A549 (cell line): ENCODE data around the gene RASGRP1. TPM values are rescaled to one million over a fixed set of nuclear protein-coding genes. Genes with fewer than 3 reads are reported as not detected.

ENCODE experiments used
- ATAC-seq, 2 experiments: fragments of 200-7000 bp in 1 of 2; fragments of >200 bp in 1 of 2; cut with Nextera tagmentation in 1 of 2; cut with Tn5 transposase in 1 of 2; 3 replicates each; pipeline versions ENCODE4 v1.8.0 to v1.9.1; 2018 to 2020; ENCODE audit warnings: mild to moderate bottlenecking in 1 of 2, moderate library complexity in 1 of 2
- CTCF ChIA-PET: fragments of 300-600 bp; sonication (Branson Sonifier 250); formaldehyde crosslinking; extraction: SDS; loops from one replicate; lab custom pipeline; 2021; ENCODE audit warnings: antibody characterized with exemption, inconsistent platforms; lab: Yijun Ruan, JAX
- POLR2A ChIA-PET: fragments of 350-600 bp; formaldehyde crosslinking; extraction: SDS; loops from one replicate; lab custom pipeline; 2021; ENCODE audit warnings: antibody characterized with exemption, inconsistent platforms; lab: Yijun Ruan, JAX
- DNase-seq, 2 experiments: peaks; one replicate each; pipeline versions ENCODE4 v3.0.0 to v3.0.0-alpha.2; 2011 to 2016; ENCODE audit warnings: low read depth in 1 of 2, low spot score in 1 of 2
- FAIRE-seq: peaks from 2 replicates; lab custom pipeline; 2011; peaks lifted over from hg19 to GRCh38; lab: Jason Lieb, UNC
- H3K27ac ChIP-seq, 2 experiments: fragments of >200 bp; sonication (Bioruptor Twin); formaldehyde crosslinking; 3 replicates each; pipeline ENCODE4 v1.5.1; 2016 to 2017
- H3K4me1 ChIP-seq: fragments of >200 bp; sonication (Bioruptor Twin); formaldehyde crosslinking; 3 replicates; pipeline ENCODE4 v1.6.1; 2016
- H3K4me2 ChIP-seq: fragments of >200 bp; sonication (Bioruptor Twin); formaldehyde crosslinking; 3 replicates; pipeline ENCODE4 v1.6.1; 2016
- H3K4me3 ChIP-seq: fragments of >200 bp; sonication (Bioruptor Twin); formaldehyde crosslinking; 3 replicates; pipeline ENCODE4 v1.5.1; 2016
- H3K9me3 ChIP-seq: fragments of >200 bp; sonication (Bioruptor Twin); formaldehyde crosslinking; 3 replicates; pipeline ENCODE4 v1.6.1; 2016
- BHLHE40 ChIP-seq: IDR thresholded peaks from 2 replicates; pipeline ENCODE4 v1.6.1; 2012; ENCODE audit warnings: low read depth, low read length, inconsistent platforms
- CBX2 ChIP-seq: fragments of 200-600 bp; sonication (generic); IDR thresholded peaks from 2 replicates; pipeline ENCODE4 v1.6.1; 2016; ENCODE audit warnings: low read depth, mild to moderate bottlenecking, borderline replicate concordance
- CEBPB ChIP-seq, 2 experiments: fragments of >200 bp in 1 of 2; sonication (Bioruptor Twin) in 1 of 2; formaldehyde crosslinking in 1 of 2; IDR thresholded peaks; 2 replicates each; pipeline ENCODE4 v1.6.1; 2012 to 2016
- EHF ChIP-seq: fragments of 250-450 bp; sonication (Bioruptor Pico); IDR thresholded peaks from 2 replicates; pipeline ENCODE4 v1.5.0; 2020; ENCODE audit warnings: mild to moderate bottlenecking
- EHMT2 ChIP-seq: fragments of 200-600 bp; sonication (generic); IDR thresholded peaks from 2 replicates; pipeline ENCODE4 v1.6.1; 2016; ENCODE audit warnings: antibody characterized with exemption, low read depth, mild to moderate bottlenecking, moderate library complexity
- EP300 ChIP-seq, 2 experiments: fragments of >200 bp; sonication (Bioruptor Twin); formaldehyde crosslinking; IDR thresholded peaks; 2 replicates in 1 of 2; 3 replicates in 1 of 2; pipeline ENCODE4 v1.6.1; 2016 to 2017
- ESRRA ChIP-seq: fragments of 150-350 bp; IDR thresholded peaks from 2 replicates; pipeline ENCODE4 v1.6.1; 2014; ENCODE audit warnings: mild to moderate bottlenecking, low read length, borderline replicate concordance
- HOXB13 ChIP-seq: fragments of 250-450 bp; sonication (Bioruptor Pico); IDR thresholded peaks from 2 replicates; pipeline ENCODE4 v1.5.0; 2020; ENCODE audit warnings: low read depth, mild to moderate bottlenecking, moderate library complexity
- JUN ChIP-seq, 2 experiments: fragments of >200 bp; sonication (Bioruptor Twin); formaldehyde crosslinking; IDR thresholded peaks; 2 replicates in 1 of 2; 3 replicates in 1 of 2; pipeline ENCODE4 v1.6.1; 2016 to 2017
- JUNB ChIP-seq: fragments of >200 bp; sonication (Bioruptor Twin); formaldehyde crosslinking; IDR thresholded peaks from 2 replicates; pipeline ENCODE4 v1.6.1; 2016
- KDM1A ChIP-seq: fragments of 200-600 bp; sonication (generic); IDR thresholded peaks from 2 replicates; pipeline ENCODE4 v1.6.1; 2016; ENCODE audit warnings: low read depth, mild to moderate bottlenecking
- KDM5A ChIP-seq: fragments of 200-600 bp; sonication (generic); IDR thresholded peaks from 2 replicates; pipeline ENCODE4 v1.6.1; 2016; ENCODE audit warnings: antibody characterized with exemption, mild to moderate bottlenecking
- MAFK ChIP-seq: fragments of 450-650 bp; IDR thresholded peaks from 2 replicates; pipeline ENCODE4 v1.6.1; 2014; ENCODE audit not compliant: partially characterized antibody
- MAZ ChIP-seq: fragments of 150-350 bp; IDR thresholded peaks from 2 replicates; pipeline ENCODE4 v1.6.1; 2014; ENCODE audit warnings: antibody characterized with exemption, low read depth, low read length, borderline replicate concordance
- MYC ChIP-seq: IDR thresholded peaks from 2 replicates; pipeline ENCODE4 v1.6.1; 2012; ENCODE audit warnings: mild to moderate bottlenecking, inconsistent platforms, low read length, improper control_type of control experiment, borderline replicate concordance
- NPAS2 ChIP-seq: fragments of 250-450 bp; sonication (Bioruptor Pico); IDR thresholded peaks from 2 replicates; pipeline ENCODE4 v1.8.0; 2022; ENCODE audit warnings: mild to moderate bottlenecking, moderate library complexity, borderline replicate concordance
- NR3C1 ChIP-seq: fragments of >200 bp; sonication (Bioruptor Twin); formaldehyde crosslinking; IDR thresholded peaks from 3 replicates; pipeline ENCODE4 v1.6.1; 2017
- PHF8 ChIP-seq: fragments of 200-600 bp; sonication (generic); IDR thresholded peaks from 2 replicates; pipeline ENCODE4 v1.6.1; 2016; ENCODE audit warnings: low read depth, mild to moderate bottlenecking, antibody characterized with exemption, moderate library complexity, borderline replicate concordance
- POLR2AphosphoS2 ChIP-seq: conservative IDR thresholded peaks from 2 replicates; pipeline ENCODE4 v1.6.1; 2012; ENCODE audit warnings: low read length, improper control_type of control experiment, inconsistent platforms
- RCOR1 ChIP-seq: fragments of 150-350 bp; IDR thresholded peaks from 2 replicates; pipeline ENCODE4 v1.6.1; 2014; ENCODE audit warnings: antibody characterized with exemption, low read length, low read depth
- RFX5 ChIP-seq: fragments of 450-650 bp; IDR thresholded peaks from 2 replicates; pipeline ENCODE4 v1.7.1; 2014; ENCODE audit warnings: antibody characterized with exemption, mild to moderate bottlenecking, moderate library complexity
- RNF2 ChIP-seq: fragments of 200-600 bp; sonication (generic); IDR thresholded peaks from 2 replicates; pipeline ENCODE4 v1.6.1; 2016; ENCODE audit warnings: low read depth, mild to moderate bottlenecking, antibody characterized with exemption, moderate library complexity, borderline replicate concordance
- SREBF2 ChIP-seq: fragments of 450-650 bp; IDR thresholded peaks from 2 replicates; pipeline ENCODE4 v1.6.1; 2014; ENCODE audit warnings: mild to moderate bottlenecking, moderate library complexity
- TFCP2L1 ChIP-seq: fragments of 250-450 bp; sonication (Bioruptor Pico); IDR thresholded peaks from 2 replicates; pipeline ENCODE4 v1.5.0; 2021; ENCODE audit warnings: mild to moderate bottlenecking
- TP53 ChIP-seq: fragments of 250-450 bp; sonication (Bioruptor Pico); IDR thresholded peaks from 2 replicates; pipeline ENCODE4 v1.5.0; 2021; ENCODE audit warnings: mild to moderate bottlenecking, moderate library complexity
- ZC3H11A ChIP-seq: fragments of 450-650 bp; IDR thresholded peaks from 2 replicates; pipeline ENCODE4 v1.6.1; 2014; ENCODE audit warnings: antibody characterized with exemption, mild to moderate bottlenecking
- ZNF302 ChIP-seq: fragments of 250-450 bp; sonication (Bioruptor Pico); IDR thresholded peaks from 2 replicates; pipeline ENCODE4 v1.9.0; 2021; ENCODE audit warnings: inconsistent platforms, mild to moderate bottlenecking, moderate library complexity
- WGBS: methylation state at CpG from one replicate; pipeline ENCODE4 v1.1.6; 2017; ENCODE audit errors: missing lambda C conversion rate; 5-methylcytosine and 5-hydroxymethylcytosine counted together
- polyA plus RNA-seq, 4 experiments: library from polyadenylated mRNA; depleted of rRNA in 3 of 4; stranded (reverse); fragments of >200 nt; fragmentation: RNase III in 1 of 4; extraction: RNeasy Plus Mini Kit Qiagen cat#74134 plus additional on column Dnase treatment in 1 of 4; gene quantifications; 2 replicates in 3 of 4; 3 replicates in 1 of 4; pipeline ENCODE4 v1.2.3, GENCODE V29; 2011 to 2017
- TF ChIP-seq, protein P1 (sequence below): fragments of 250-450 bp; sonication (Bioruptor Pico); IDR thresholded peaks from 2 replicates; pipeline ENCODE4 v1.5.0; 2020; ENCODE audit warnings: low read depth, mild to moderate bottlenecking, moderate library complexity
- TF ChIP-seq, protein P2 (sequence below): fragments of 250-450 bp; sonication (Bioruptor Pico); IDR thresholded peaks from 2 replicates; pipeline ENCODE4 v1.5.0; 2021; ENCODE audit warnings: mild to moderate bottlenecking, moderate library complexity, borderline replicate concordance
- TF ChIP-seq, protein P3 (sequence below): fragments of >200 bp; sonication (Bioruptor Twin); formaldehyde crosslinking; IDR thresholded peaks from 3 replicates; pipeline ENCODE4 v1.6.1; 2016
- TF ChIP-seq, protein P4 (sequence below): IDR thresholded peaks from 2 replicates; pipeline ENCODE4 v1.6.1; 2012
- TF ChIP-seq, protein P5 (sequence below): fragments of >200 bp; sonication (Bioruptor Twin); formaldehyde crosslinking; IDR thresholded peaks from 2 replicates; pipeline ENCODE4 v1.6.1; 2016

Gene RASGRP1
- polyA plus RNA-seq, 2 of the 4 experiments (the other 2 are of a cell fraction) = 0.70 to 1.2 TPM

DNA sequence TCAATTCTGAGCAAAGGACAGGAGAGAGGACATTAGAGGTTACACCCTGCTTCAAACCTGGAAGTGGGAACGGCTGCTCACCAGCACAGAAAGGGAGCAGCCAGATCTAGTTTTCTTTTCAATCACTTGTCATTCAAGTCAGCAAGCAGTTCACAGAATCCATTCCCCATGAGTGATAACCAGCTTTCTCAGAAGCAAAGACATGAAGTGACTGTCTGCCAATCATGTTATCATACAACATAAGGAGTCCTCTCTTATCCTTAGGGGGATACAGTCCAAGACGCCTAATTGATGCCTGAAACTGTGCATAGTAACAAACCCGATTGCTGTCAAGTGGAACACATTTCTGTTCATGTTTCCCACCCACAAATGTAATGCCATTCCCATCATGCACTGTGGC lies 56.0 kb downstream of the RASGRP1 start:
- DNase-seq (no peak), FAIRE-seq (no peak), ATAC-seq (no peak)
- TF ChIP-seq EP300 (IDR thresholded peaks at IDR 0.05) = no peak
- no peak for TF ChIP-seq ESRRA
- TF ChIP-seq ZC3H11A = no peak
- TF ChIP-seq, protein P1, sequence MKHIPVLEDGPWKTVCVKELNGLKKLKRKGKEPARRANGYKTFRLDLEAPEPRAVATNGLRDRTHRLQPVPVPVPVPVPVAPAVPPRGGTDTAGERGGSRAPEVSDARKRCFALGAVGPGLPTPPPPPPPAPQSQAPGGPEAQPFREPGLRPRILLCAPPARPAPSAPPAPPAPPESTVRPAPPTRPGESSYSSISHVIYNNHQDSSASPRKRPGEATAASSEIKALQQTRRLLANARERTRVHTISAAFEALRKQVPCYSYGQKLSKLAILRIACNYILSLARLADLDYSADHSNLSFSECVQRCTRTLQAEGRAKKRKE = no peak
- TF ChIP-seq NPAS2 (CRISPR knock-in tag) = no peak
- no peak for TF ChIP-seq CEBPB (IDR thresholded peaks at IDR 0.05)
- TF ChIP-seq JUN (IDR thresholded peaks at IDR 0.05) = no peak
- TF ChIP-seq TP53 (CRISPR knock-in tag) = no peak
- no peak for TF ChIP-seq TFCP2L1 (CRISPR knock-in tag)
- TF ChIP-seq NR3C1 = no peak
- no peak for TF ChIP-seq JUNB
- Histone ChIP-seq H3K27ac (no peak overlapping the region), H3K9me3 (no peaks in the 10 kb centered on the region), H3K4me3 (no peak overlapping the region), H3K4me2 (no peak overlapping the region), H3K4me1 (no peaks in the 10 kb centered on the region)
- CTCF ChIA-PET = no interaction called here
- WGBS = 89% methylated on average over 3 of the region's 3 CpGs
- POLR2A ChIA-PET = no interaction called here

DNA sequence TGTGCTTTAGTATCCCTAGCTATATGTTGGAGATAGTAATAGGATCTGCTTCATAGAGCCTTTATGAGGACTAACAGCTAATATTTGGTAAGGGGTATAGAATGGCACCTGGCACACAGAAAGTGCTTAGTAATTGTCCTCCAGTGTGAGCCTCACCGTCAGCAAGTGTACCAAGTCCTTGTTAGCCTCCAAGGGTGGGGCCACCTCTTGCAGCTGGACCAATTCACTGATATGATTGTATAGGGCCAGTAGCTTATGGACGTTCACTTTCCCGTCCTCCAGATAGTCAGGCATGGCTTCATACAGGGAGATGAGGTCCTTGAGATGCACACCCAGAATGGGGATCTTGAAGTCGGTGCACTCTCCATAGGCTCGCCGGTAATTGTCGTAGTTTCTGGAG lies 57.0 kb downstream of the RASGRP1 start:
- H3K9me3 ChIP-seq = no peaks in the 10 kb centered on the region
- no peak overlapping the region for H3K4me3 ChIP-seq
- FAIRE-seq = no peak
- ChIA-PET POLR2A (no interaction called here), CTCF (interaction anchor here (0.6 to 1.2 kb wide), 3 partner anchors 11 to 57 kb away, joined by 3 read pairs; partner anchors contain the start of gene RASGRP1)
- WGBS = 88% methylated on average over 7 of the region's 7 CpGs
- no peak for DNase-seq
- H3K4me1 ChIP-seq = no peaks in the 10 kb centered on the region
- no peak for TF ChIP-seq KDM1A
- no peak for TF ChIP-seq ESRRA
- no peak for TF ChIP-seq RCOR1
- TF ChIP-seq PHF8 = no peak
- TF ChIP-seq, protein P2, sequence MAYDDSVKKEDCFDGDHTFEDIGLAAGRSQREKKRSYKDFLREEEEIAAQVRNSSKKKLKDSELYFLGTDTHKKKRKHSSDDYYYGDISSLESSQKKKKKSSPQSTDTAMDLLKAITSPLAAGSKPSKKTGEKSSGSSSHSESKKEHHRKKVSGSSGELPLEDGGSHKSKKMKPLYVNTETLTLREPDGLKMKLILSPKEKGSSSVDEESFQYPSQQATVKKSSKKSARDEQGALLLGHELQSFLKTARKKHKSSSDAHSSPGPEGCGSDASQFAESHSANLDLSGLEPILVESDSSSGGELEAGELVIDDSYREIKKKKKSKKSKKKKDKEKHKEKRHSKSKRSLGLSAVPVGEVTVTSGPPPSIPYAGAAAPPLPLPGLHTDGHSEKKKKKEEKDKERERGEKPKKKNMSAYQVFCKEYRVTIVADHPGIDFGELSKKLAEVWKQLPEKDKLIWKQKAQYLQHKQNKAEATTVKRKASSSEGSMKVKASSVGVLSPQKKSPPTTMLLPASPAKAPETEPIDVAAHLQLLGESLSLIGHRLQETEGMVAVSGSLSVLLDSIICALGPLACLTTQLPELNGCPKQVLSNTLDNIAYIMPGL (CRISPR knock-in tag) = no peak
- TF ChIP-seq MAFK = no peak
- no peak for TF ChIP-seq RNF2
- no peak for TF ChIP-seq RFX5
- no peak for TF ChIP-seq POLR2AphosphoS2
- no peak for ATAC-seq
- no peak overlapping the region for H3K4me2 ChIP-seq
- no peak overlapping the region for H3K27ac ChIP-seq

DNA sequence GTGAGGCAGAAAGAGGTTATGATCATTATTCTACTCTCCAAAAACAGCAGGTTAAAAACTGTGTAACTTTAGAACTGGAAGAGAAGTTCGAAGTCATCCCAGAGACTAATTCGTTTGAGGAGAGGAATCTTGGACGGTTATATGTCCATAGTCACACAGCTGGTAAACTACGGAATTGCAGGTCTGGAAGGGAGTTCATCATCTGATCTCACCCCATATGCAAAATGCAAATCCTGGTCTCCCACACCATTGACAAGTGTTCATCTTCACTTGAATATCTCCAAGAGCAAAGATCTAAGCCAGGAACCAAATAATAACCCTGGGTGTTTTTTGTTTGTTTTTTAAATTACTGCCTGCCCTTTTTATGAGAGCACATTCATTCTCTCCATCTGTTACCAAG lies 57.6 kb downstream of the RASGRP1 start:
- TF ChIP-seq KDM5A = no peak
- no peak for TF ChIP-seq SREBF2
- TF ChIP-seq EHMT2 = no peak
- TF ChIP-seq ZNF302 (CRISPR knock-in tag) = no peak
- TF ChIP-seq EHF (CRISPR knock-in tag) = no peak
- no peak for TF ChIP-seq MYC
- TF ChIP-seq BHLHE40 = no peak
- TF ChIP-seq, protein P3, sequence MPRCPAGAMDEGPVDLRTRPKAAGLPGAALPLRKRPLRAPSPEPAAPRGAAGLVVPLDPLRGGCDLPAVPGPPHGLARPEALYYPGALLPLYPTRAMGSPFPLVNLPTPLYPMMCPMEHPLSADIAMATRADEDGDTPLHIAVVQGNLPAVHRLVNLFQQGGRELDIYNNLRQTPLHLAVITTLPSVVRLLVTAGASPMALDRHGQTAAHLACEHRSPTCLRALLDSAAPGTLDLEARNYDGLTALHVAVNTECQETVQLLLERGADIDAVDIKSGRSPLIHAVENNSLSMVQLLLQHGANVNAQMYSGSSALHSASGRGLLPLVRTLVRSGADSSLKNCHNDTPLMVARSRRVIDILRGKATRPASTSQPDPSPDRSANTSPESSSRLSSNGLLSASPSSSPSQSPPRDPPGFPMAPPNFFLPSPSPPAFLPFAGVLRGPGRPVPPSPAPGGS = no peak
- TF ChIP-seq EP300 (IDR thresholded peaks at IDR 0.05) = no peak
- no peak for TF ChIP-seq MAZ
- TF ChIP-seq, protein P4, sequence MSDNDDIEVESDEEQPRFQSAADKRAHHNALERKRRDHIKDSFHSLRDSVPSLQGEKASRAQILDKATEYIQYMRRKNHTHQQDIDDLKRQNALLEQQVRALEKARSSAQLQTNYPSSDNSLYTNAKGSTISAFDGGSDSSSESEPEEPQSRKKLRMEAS = no peak
- TF ChIP-seq HOXB13 (CRISPR knock-in tag) = no peak
- TF ChIP-seq, protein P5, sequence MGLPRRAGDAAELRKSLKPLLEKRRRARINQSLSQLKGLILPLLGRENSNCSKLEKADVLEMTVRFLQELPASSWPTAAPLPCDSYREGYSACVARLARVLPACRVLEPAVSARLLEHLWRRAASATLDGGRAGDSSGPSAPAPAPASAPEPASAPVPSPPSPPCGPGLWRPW = no peak
- TF ChIP-seq CBX2 = no peak
- TF ChIP-seq TP53 (CRISPR knock-in tag) = no peak
- WGBS = 95% methylated on average over 4 of the region's 4 CpGs
- Histone ChIP-seq H3K4me1 (no peaks in the 10 kb centered on the region), H3K4me2 (no peak overlapping the region), H3K9me3 (no peaks in the 10 kb centered on the region), H3K27ac (no peak overlapping the region), H3K4me3 (no peak overlapping the region)
- FAIRE-seq (no peak), DNase-seq (no peak), ATAC-seq (no peak)
- ChIA-PET POLR2A (no interaction called here), CTCF (interaction anchor here (1.2 kb wide), 2 partner anchors 10 to 57 kb away, joined by 3 read pairs; partner anchors contain the start of gene RASGRP1)
